ENCODE results near the gene MT1A.

Gene MT1A

DNA sequence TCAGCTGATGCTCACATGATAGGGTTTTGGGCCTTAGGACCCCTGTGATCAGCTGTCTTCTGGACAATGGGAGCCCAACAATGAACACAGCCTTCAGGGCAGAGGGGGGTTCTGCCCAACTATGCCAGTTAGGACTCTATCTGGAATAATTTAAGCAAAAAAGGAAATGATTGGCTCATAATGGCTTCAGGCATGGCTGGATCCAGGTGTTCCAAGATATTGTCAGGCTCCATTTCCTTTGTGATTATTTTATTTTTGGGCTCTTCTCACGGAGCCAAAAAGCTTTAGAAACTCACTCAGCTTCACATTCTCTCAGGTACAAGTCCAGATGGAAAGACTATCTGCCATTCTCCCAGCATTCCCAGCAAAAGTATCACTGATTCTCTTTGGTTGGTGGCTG lies 33.0 kb upstream of the MT1A start:
- no peak for DNase-seq
- no peak overlapping the region for H3K27ac ChIP-seq (ENCODE audit: low read length)
- peaks cover 16% of the 10 kb centered on the region for H3K4me1 ChIP-seq (ENCODE audit: low read length)
- H3K9me3 ChIP-seq (replicated peaks; ENCODE audit: insufficient read depth, low read length), result no peaks in the 10 kb centered on the region
- no peak overlapping the region for H2AFZ ChIP-seq (ENCODE audit: low read length)
- H3K27me3 ChIP-seq (replicated peaks; ENCODE audit: insufficient read depth, low read length), result peaks cover 26% of the 10 kb centered on the region; the same call in 1 of the 2 replicates
- H3K9me2 ChIP-seq (replicated peaks; ENCODE audit: insufficient read depth, low read length), result no peaks in the 10 kb centered on the region
- no peaks in the 10 kb centered on the region for H3K36me3 ChIP-seq (replicated peaks; ENCODE audit: insufficient read depth, low read length)
- no peak overlapping the region for H3K9ac ChIP-seq (ENCODE audit: low read length)
- TF ChIP-seq, protein P1, sequence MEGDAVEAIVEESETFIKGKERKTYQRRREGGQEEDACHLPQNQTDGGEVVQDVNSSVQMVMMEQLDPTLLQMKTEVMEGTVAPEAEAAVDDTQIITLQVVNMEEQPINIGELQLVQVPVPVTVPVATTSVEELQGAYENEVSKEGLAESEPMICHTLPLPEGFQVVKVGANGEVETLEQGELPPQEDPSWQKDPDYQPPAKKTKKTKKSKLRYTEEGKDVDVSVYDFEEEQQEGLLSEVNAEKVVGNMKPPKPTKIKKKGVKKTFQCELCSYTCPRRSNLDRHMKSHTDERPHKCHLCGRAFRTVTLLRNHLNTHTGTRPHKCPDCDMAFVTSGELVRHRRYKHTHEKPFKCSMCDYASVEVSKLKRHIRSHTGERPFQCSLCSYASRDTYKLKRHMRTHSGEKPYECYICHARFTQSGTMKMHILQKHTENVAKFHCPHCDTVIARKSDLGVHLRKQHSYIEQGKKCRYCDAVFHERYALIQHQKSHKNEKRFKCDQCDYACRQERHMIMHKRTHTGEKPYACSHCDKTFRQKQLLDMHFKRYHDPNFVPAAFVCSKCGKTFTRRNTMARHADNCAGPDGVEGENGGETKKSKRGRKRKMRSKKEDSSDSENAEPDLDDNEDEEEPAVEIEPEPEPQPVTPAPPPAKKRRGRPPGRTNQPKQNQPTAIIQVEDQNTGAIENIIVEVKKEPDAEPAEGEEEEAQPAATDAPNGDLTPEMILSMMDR (IDR thresholded peaks at IDR 0.05; ENCODE audit: low read length), result no peak
- TF ChIP-seq EZH2 (optimal IDR thresholded peaks at IDR 0.05; ENCODE audit: low read depth, low read length) (no peak), EZH2phosphoT487 (IDR thresholded peaks at IDR 0.05; ENCODE audit: low read length) (no peak)
- H3F3A ChIP-seq (ENCODE audit: insufficient read depth, low read length), result peaks cover 16% of the 10 kb centered on the region
- H4K20me1 ChIP-seq (ENCODE audit: insufficient read depth, low read length), result no peaks in the 10 kb centered on the region
- H3K79me2 ChIP-seq (ENCODE audit: low read length), result no peaks in the 10 kb centered on the region
- no peak overlapping the region for H3K4me2 ChIP-seq (ENCODE audit: low read depth, low read length)
- no peak overlapping the region for H3K4me3 ChIP-seq (ENCODE audit: low read length)

DNA sequence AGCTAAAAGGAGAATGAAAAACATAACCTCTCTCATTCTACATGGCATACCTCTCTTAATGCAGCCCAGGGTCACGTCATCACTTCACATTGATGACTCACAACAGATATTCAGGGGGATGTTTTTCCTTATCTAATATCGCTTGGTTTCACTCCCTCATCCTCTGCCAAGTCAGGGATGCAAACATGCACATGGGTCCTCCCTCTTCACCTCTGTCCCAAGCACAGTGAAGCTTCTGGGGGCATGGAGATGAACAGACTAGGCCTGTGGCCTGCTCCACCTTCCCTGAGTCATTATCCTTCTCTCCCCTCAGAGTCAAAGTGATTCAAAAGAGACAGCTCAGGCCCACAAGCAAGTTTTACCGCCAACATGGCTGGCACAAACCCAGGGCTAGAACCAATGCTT lies 32.4 kb upstream of the MT1A start:
- Histone ChIP-seq H2AFZ (ENCODE audit: low read length) (no peak overlapping the region), H3K4me3 (ENCODE audit: low read length) (no peak overlapping the region), H3K4me2 (ENCODE audit: low read depth, low read length) (no peak overlapping the region), H3F3A (ENCODE audit: insufficient read depth, low read length) (peaks cover 16% of the 10 kb centered on the region), H3K9me2 (replicated peaks; ENCODE audit: insufficient read depth, low read length) (no peaks in the 10 kb centered on the region), H3K36me3 (replicated peaks; ENCODE audit: insufficient read depth, low read length) (no peaks in the 10 kb centered on the region), H3K9ac (ENCODE audit: low read length) (no peak overlapping the region), H3K79me2 (ENCODE audit: low read length) (no peaks in the 10 kb centered on the region), H3K27ac (ENCODE audit: low read length) (no peak overlapping the region), H3K9me3 (replicated peaks; ENCODE audit: insufficient read depth, low read length) (no peaks in the 10 kb centered on the region), H3K4me1 (ENCODE audit: low read length) (peaks cover 19% of the 10 kb centered on the region), H4K20me1 (ENCODE audit: insufficient read depth, low read length) (no peaks in the 10 kb centered on the region), H3K27me3 (replicated peaks; ENCODE audit: insufficient read depth, low read length) (peaks cover 26% of the 10 kb centered on the region)
- TF ChIP-seq EZH2 (optimal IDR thresholded peaks at IDR 0.05; ENCODE audit: low read depth, low read length) (no peak), EZH2phosphoT487 (IDR thresholded peaks at IDR 0.05; ENCODE audit: low read length) (no peak)
- TF ChIP-seq, protein P1 (IDR thresholded peaks at IDR 0.05; ENCODE audit: low read length), result no peak
- DNase-seq, result no peak

GRCh38 chr16:56606476-56607108 lies 31.9 kb upstream of the MT1A start:
- H2AFZ ChIP-seq (ENCODE audit: low read length), result no peak overlapping the region
- H3K9ac ChIP-seq (ENCODE audit: low read length), result no peak overlapping the region
- H3K4me2 ChIP-seq (ENCODE audit: low read depth, low read length), result no peak overlapping the region
- H3F3A ChIP-seq (ENCODE audit: insufficient read depth, low read length), result peaks cover 16% of the 10 kb centered on the region
- H3K9me3 ChIP-seq (replicated peaks; ENCODE audit: insufficient read depth, low read length), result no peaks in the 10 kb centered on the region
- peaks cover 25% of the 10 kb centered on the region for H3K27me3 ChIP-seq (replicated peaks; ENCODE audit: insufficient read depth, low read length)
- no peaks in the 10 kb centered on the region for H3K79me2 ChIP-seq (ENCODE audit: low read length)
- TF ChIP-seq, protein P1 (IDR thresholded peaks at IDR 0.05; ENCODE audit: low read length), result no peak
- TF ChIP-seq EZH2 (optimal IDR thresholded peaks at IDR 0.05; ENCODE audit: low read depth, low read length) (no peak), EZH2phosphoT487 (IDR thresholded peaks at IDR 0.05; ENCODE audit: low read length) (no peak)
- no peaks in the 10 kb centered on the region for H3K36me3 ChIP-seq (replicated peaks; ENCODE audit: insufficient read depth, low read length)
- H3K4me1 ChIP-seq (ENCODE audit: low read length), result peaks cover 19% of the 10 kb centered on the region
- no peaks in the 10 kb centered on the region for H3K9me2 ChIP-seq (replicated peaks; ENCODE audit: insufficient read depth, low read length)
- no peak overlapping the region for H3K27ac ChIP-seq (ENCODE audit: low read length)
- no peak overlapping the region for H3K4me3 ChIP-seq (ENCODE audit: low read length)
- no peak for DNase-seq
- H4K20me1 ChIP-seq (ENCODE audit: insufficient read depth, low read length), result no peaks in the 10 kb centered on the region

All from MM.1S (cell line).